A673 (cell line): ENCODE measurements around the gene NLK. TPM values are rescaled to one million over a fixed set of nuclear protein-coding genes. Genes with fewer than 3 reads are reported as not detected.
"Not testable (repeated sequence)": the region's sequence is repeated elsewhere in the genome, so short reads cannot be mapped to it uniquely, and the experiment has no call there.

ENCODE experiments used
- BruUV-seq: library from RNA; stranded (reverse); fragments of 400-500 nt; replicated peaks from 2 replicates; lab custom pipeline; 2021; lab: Mats Ljungman, UMichigan
- CTCF ChIA-PET: fragments of 300-600 bp; sonication (Branson Sonifier 250); formaldehyde crosslinking; loops from one replicate; lab custom pipeline; 2022; ENCODE audit warnings: antibody characterized with exemption; lab: Charles Lee
- POLR2A ChIA-PET: fragments of 300-600 bp; sonication (Branson Sonifier 250); formaldehyde crosslinking; loops from one replicate; lab custom pipeline; 2022; ENCODE audit warnings: antibody characterized with exemption; ENCODE audit not compliant: low non-redundant PET; lab: Charles Lee
- DNase-seq: peaks from one replicate; pipeline ENCODE4 v3.0.0-alpha.2; 2015; ENCODE audit warnings: low spot score
- H3K27ac ChIP-seq: fragments of 200-600 bp; sonication (generic); 2 replicates; pipeline ENCODE4 v1.5.1; 2016; ENCODE audit warnings: mixed run types, low read depth, mild to moderate bottlenecking, mixed read lengths, antibody characterized with exemption, low read length; ENCODE audit not compliant: poor library complexity, severe bottlenecking
- H3K27me3 ChIP-seq: fragments of 200-600 bp; sonication (generic); replicated peaks from 2 replicates; pipeline ENCODE4 v1.6.1; 2017; ENCODE audit warnings: mixed run types, low read depth, mild to moderate bottlenecking, mixed read lengths, antibody characterized with exemption, low read length; ENCODE audit not compliant: insufficient read depth, poor library complexity
- H3K36me3 ChIP-seq: fragments of 200-600 bp; sonication (generic); 2 replicates; pipeline ENCODE4 v1.6.1; 2016; ENCODE audit warnings: mixed run types, mild to moderate bottlenecking, mixed read lengths, antibody characterized with exemption, low read length; ENCODE audit not compliant: insufficient read depth, poor library complexity, severe bottlenecking
- H3K4me1 ChIP-seq: fragments of 200-600 bp; sonication (generic); 2 replicates; pipeline ENCODE4 v1.6.1; 2017; ENCODE audit warnings: mixed run types, mild to moderate bottlenecking, mixed read lengths, antibody characterized with exemption, low read length; ENCODE audit not compliant: insufficient read depth, poor library complexity, severe bottlenecking
- H3K4me3 ChIP-seq: fragments of 200-600 bp; sonication (generic); 2 replicates; pipeline ENCODE4 v1.5.1; 2016; ENCODE audit warnings: low read depth, mixed run types, mild to moderate bottlenecking, mixed read lengths, low read length; ENCODE audit not compliant: poor library complexity, severe bottlenecking
- H3K9me3 ChIP-seq: fragments of 200-600 bp; sonication (generic); 2 replicates; pipeline ENCODE4 v1.6.1; 2016; ENCODE audit warnings: mixed run types, low read depth, mild to moderate bottlenecking, mixed read lengths, antibody characterized with exemption, low read length; ENCODE audit not compliant: poor library complexity, severe bottlenecking
- CTCF ChIP-seq: fragments of 300-800, 200-600 bp; sonication (generic); conservative IDR thresholded peaks from 2 replicates; pipeline ENCODE4 v1.5.1; 2017; ENCODE audit warnings: low read depth, mild to moderate bottlenecking, antibody characterized with exemption, low read length, moderate library complexity, mixed read lengths
- EZH2 ChIP-seq: fragments of 200-600 bp; sonication (generic); IDR thresholded peaks from 2 replicates; pipeline ENCODE4 v1.6.1; 2017; ENCODE audit warnings: borderline replicate concordance, low read depth, mild to moderate bottlenecking, mixed read lengths, antibody characterized with exemption, low read length; ENCODE audit not compliant: poor library complexity, severe bottlenecking
- intact Hi-C: fragments of 100-400 bp; cut with micrococcal nuclease; formaldehyde crosslinking; loops from one replicate; pipeline ENCODE4 v1.10.0; 2022; ENCODE audit not compliant: unreplicated experiment
- total RNA-seq: library from RNA; stranded (reverse); gene quantifications from 2 replicates; pipeline ENCODE4 v1.2.3, GENCODE V29; 2021

Gene NLK
- total RNA-seq, 1 experiment from 2014 or later, result 23.8 TPM

- ChIA-PET POLR2A (no interaction called here), CTCF (no interaction called here)
- Histone ChIP-seq H3K36me3 (no peaks in the 10 kb centered on the region), H3K4me1 (peaks cover 27% of the 10 kb centered on the region), H3K27me3 (no peaks in the 10 kb centered on the region), H3K9me3 (no peaks in the 10 kb centered on the region), H3K4me3 (no peak overlapping the region), H3K27ac (no peak overlapping the region)
- TF ChIP-seq EZH2 (no peak), CTCF (no peak)
- BruUV-seq, result no TSS peak
- intact Hi-C loops, result no loop called here
- DNase-seq, result no peak
Measured at GRCh38 chr17:28097901-28098300, 55.4 kb downstream of the NLK start.

- H3K4me3 ChIP-seq, intact Hi-C loops, H3K9me3 ChIP-seq, CTCF ChIA-PET, DNase-seq, BruUV-seq, H3K36me3 ChIP-seq, H3K27ac ChIP-seq, H3K27me3 ChIP-seq, POLR2A ChIA-PET: not testable (repeated sequence)
- H3K4me1 ChIP-seq, result peaks cover 23% of the 10 kb centered on the region
Measured at GRCh38 chr17:28098591-28098990, 56.1 kb downstream of the NLK start.

GRCh38 chr17:28100251-28100650 lies 57.8 kb downstream of the NLK start:
- intact Hi-C loops, result no loop called here
- Histone ChIP-seq H3K36me3 (no peaks in the 10 kb centered on the region), H3K9me3 (no peaks in the 10 kb centered on the region), H3K27ac (no peak overlapping the region), H3K4me3 (no peak overlapping the region), H3K27me3 (no peaks in the 10 kb centered on the region), H3K4me1 (peaks cover 7% of the 10 kb centered on the region)
- POLR2A ChIA-PET, result no interaction called here
- no TSS peak for BruUV-seq
- TF ChIP-seq EZH2, result no peak
- CTCF ChIA-PET, result no interaction called here
- DNase-seq, result no peak

- no TSS peak for BruUV-seq
- CTCF ChIA-PET, result no interaction called here
- peaks cover 5% of the 10 kb centered on the region for H3K4me1 ChIP-seq
- no peaks in the 10 kb centered on the region for H3K9me3 ChIP-seq
- POLR2A ChIA-PET, result no interaction called here
- no peak overlapping the region for H3K4me3 ChIP-seq
- intact Hi-C loops, result no loop called here
- no peak overlapping the region for H3K27ac ChIP-seq
- TF ChIP-seq EZH2 (no peak), CTCF (no peak)
- H3K27me3 ChIP-seq, result no peaks in the 10 kb centered on the region
- DNase-seq, result no peak
- H3K36me3 ChIP-seq, result no peaks in the 10 kb centered on the region
Measured at GRCh38 chr17:28100936-28101335, 58.5 kb downstream of the NLK start.
